Left ventricle myocardium superior (tissue), 1 donor: Measurements from ENCODE around the gene BMP7. TPM values are rescaled to one million over a fixed set of nuclear protein-coding genes. Genes with fewer than 3 reads are reported as not detected.
"Not testable (repeated sequence)": the region's sequence is repeated elsewhere in the genome, so short reads cannot be mapped to it uniquely, and the experiment has no call there.

Source experiments
- ATAC-seq: fragments of 200-7000 bp; cut with Tn5 transposase; one replicate; pipeline ENCODE4 v1.9.1; 2020; ENCODE audit warnings: mild to moderate bottlenecking, moderate library complexity
- DNase-seq: peaks from one replicate; pipeline ENCODE4 v3.0.0-alpha.2; 2020
- intact Hi-C: fragments of 100-400 bp; cut with micrococcal nuclease; formaldehyde crosslinking; loops from one replicate; pipeline ENCODE4 v1.11.0; 2022
- total RNA-seq: library from RNA; stranded (reverse); fragmentation: NEBNext Ultra II Directional; extraction: Animal tissue kit (Norgen Biotek cat#: 25700); gene quantifications from one replicate; pipeline ENCODE4 v1.2.1, GENCODE V29; 2021
- donor health status: DM: no; HTN: yes; CAD: no; lungs with severe emphysema.

BMP7 gene
- total RNA-seq, 1 donor from 2014 or later, result 32.2 TPM

- ATAC-seq (no peak), DNase-seq (no peak)
- intact Hi-C loops, result no loop called here
These were observed 23.1 kb upstream of the BMP7 start for GRCh38 chr20:57289391-57290177.

- ATAC-seq (no peak), DNase-seq (no peak)
- intact Hi-C loops, result no loop called here
These were observed 22.3 kb upstream of the BMP7 start for GRCh38 chr20:57288651-57289277.

GRCh38 chr20:57287901-57288300 lies 21.5 kb upstream of the BMP7 start:
- intact Hi-C loops, result no loop called here
- ATAC-seq (no peak), DNase-seq (no peak)

GRCh38 chr20:57287007-57287880 lies 20.8 kb upstream of the BMP7 start:
- intact Hi-C loops, result no loop called here
- ATAC-seq, result no peak
- DNase-seq, result no peak

GRCh38 chr20:57283860-57284259 lies 17.4 kb upstream of the BMP7 start:
- DNase-seq, result no peak
- intact Hi-C loops, result no loop called here
- no peak for ATAC-seq

- ATAC-seq, result no peak
- intact Hi-C loops, result no loop called here
These were observed 16.4 kb upstream of the BMP7 start for GRCh38 chr20:57282670-57283361.

GRCh38 chr20:57281900-57282299 lies 15.5 kb upstream of the BMP7 start:
- ATAC-seq, result no peak
- DNase-seq, result no peak
- intact Hi-C loops, result no loop called here

More at GRCh38 chr20:57282670-57283361, 16.4 kb upstream of the BMP7 start:
- DNase-seq, result no peak

- ATAC-seq (no peak), DNase-seq (no peak)
- intact Hi-C loops, result no loop called here
These were observed 13.8 kb upstream of the BMP7 start for GRCh38 chr20:57280221-57280620.

GRCh38 chr20:57279548-57279947 lies 13.1 kb upstream of the BMP7 start:
- DNase-seq, ATAC-seq, intact Hi-C loops: not testable (repeated sequence)

- intact Hi-C loops, result no loop called here
- no peak for ATAC-seq
- DNase-seq, result no peak
These were observed 12.0 kb upstream of the BMP7 start for GRCh38 chr20:57278457-57278856.

- ATAC-seq (no peak), DNase-seq (no peak)
- intact Hi-C loops, result no loop called here
These were observed 11.1 kb upstream of the BMP7 start for GRCh38 chr20:57277398-57278105.

GRCh38 chr20:57276221-57276620 lies 9.8 kb upstream of the BMP7 start:
- DNase-seq (no peak), ATAC-seq (no peak)
- intact Hi-C loops, result no loop called here

GRCh38 chr20:57275813-57276212 lies 9.4 kb upstream of the BMP7 start:
- intact Hi-C loops, result no loop called here
- no peak for DNase-seq
- ATAC-seq, result no peak

GRCh38 chr20:57275334-57275733 lies 8.9 kb upstream of the BMP7 start:
- no peak for DNase-seq
- ATAC-seq, result no peak
- intact Hi-C loops, result no loop called here

GRCh38 chr20:57274846-57275245 lies 8.4 kb upstream of the BMP7 start:
- DNase-seq, result no peak
- no peak for ATAC-seq
- intact Hi-C loops, result no loop called here

GRCh38 chr20:57274299-57274698 lies 7.9 kb upstream of the BMP7 start:
- DNase-seq (no peak), ATAC-seq (no peak)
- intact Hi-C loops, result no loop called here

- ATAC-seq, result peak; percentile 57
- DNase-seq, result no peak
- intact Hi-C loops, result no loop called here
These were observed 6.6 kb upstream of the BMP7 start for GRCh38 chr20:57272883-57273535.

GRCh38 chr20:57270204-57270984 lies 4.0 kb upstream of the BMP7 start:
- DNase-seq, result no peak
- intact Hi-C loops, result no loop called here
- ATAC-seq, result no peak
